ENCODE data around the gene ICOS.
"Not testable (repeated sequence)": the region's sequence is repeated elsewhere in the genome, so short reads cannot be mapped to it uniquely, and the experiment has no call there.

ICOS gene

DNA sequence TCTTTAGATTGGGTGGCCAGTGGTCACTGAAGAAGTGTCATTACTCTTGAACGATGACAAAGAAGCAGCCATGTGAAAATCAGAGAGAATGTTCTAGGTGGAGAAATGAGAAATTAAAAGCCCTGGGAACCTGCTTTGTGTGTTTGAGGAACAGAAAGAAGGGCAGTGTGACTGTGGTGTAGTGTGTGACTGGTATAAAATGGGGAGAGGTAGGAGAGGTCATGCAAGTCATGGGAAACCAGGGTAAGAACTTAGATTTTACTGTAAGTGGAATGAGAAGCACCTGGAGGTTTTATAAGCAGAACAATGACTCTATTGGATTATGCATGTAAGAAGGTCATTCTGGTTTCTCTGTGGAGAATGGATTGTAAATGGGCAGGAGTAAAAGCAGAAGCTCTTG lies 12.2 kb downstream of the ICOS start:
- no peak for TF ChIP-seq CTCF (conservative IDR thresholded peaks at IDR 0.05; ENCODE audit: low read depth, low read length)
- no peak overlapping the region for H3K4me3 ChIP-seq (ENCODE audit: low read length)
- no peak for DNase-seq (ENCODE audit: low read depth)

DNA sequence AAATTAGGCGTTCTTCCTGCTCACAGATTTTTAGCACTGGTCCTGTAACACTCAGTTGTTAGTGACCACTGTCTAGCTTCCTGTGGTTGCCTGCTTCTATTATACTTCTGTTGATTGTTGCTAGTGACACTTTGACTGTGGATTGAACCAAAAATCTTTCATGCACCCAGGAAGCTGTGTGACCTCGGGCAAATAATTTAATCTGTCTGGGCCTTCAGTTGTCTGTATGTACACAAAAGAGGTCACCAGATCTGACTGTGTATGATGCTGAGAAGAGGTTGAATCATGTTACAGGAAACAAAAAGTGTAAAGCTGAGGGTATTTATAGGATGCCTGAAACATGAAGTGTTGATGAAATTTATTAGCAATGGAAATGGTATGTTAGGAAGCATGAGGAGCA lies 12.7 kb downstream of the ICOS start:
- no peak overlapping the region for H3K4me3 ChIP-seq (ENCODE audit: low read length)
- DNase-seq (ENCODE audit: low read depth): peak; percentile 22
- TF ChIP-seq CTCF (conservative IDR thresholded peaks at IDR 0.05; ENCODE audit: low read depth, low read length): no peak

- no peak for DNase-seq (ENCODE audit: low read depth)
- no peak for TF ChIP-seq CTCF (conservative IDR thresholded peaks at IDR 0.05; ENCODE audit: low read depth, low read length)
- H3K4me3 ChIP-seq (ENCODE audit: low read length): no peak overlapping the region
Measured at GRCh38 chr2:203951366-203951902, 14.9 kb downstream of the ICOS start.

GRCh38 chr2:203959265-203959664 lies 22.7 kb downstream of the ICOS start:
- H3K4me3 ChIP-seq (ENCODE audit: low read length): no peak overlapping the region
- TF ChIP-seq CTCF (conservative IDR thresholded peaks at IDR 0.05; ENCODE audit: low read depth, low read length): no peak
- DNase-seq (ENCODE audit: low read depth): no peak

DNA sequence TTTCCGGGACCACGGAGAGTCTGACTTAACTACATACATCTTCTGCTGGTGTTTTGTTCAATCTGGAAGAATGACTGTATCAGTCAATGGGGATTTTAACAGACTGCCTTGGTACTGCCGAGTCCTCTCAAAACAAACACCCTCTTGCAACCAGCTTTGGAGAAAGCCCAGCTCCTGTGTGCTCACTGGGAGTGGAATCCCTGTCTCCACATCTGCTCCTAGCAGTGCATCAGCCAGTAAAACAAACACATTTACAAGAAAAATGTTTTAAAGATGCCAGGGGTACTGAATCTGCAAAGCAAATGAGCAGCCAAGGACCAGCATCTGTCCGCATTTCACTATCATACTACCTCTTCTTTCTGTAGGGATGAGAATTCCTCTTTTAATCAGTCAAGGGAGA lies 23.1 kb downstream of the ICOS start:
- no peak for DNase-seq (ENCODE audit: low read depth)
- TF ChIP-seq CTCF (conservative IDR thresholded peaks at IDR 0.05; ENCODE audit: low read depth, low read length): no peak
- no peak overlapping the region for H3K4me3 ChIP-seq (ENCODE audit: low read length)

DNA sequence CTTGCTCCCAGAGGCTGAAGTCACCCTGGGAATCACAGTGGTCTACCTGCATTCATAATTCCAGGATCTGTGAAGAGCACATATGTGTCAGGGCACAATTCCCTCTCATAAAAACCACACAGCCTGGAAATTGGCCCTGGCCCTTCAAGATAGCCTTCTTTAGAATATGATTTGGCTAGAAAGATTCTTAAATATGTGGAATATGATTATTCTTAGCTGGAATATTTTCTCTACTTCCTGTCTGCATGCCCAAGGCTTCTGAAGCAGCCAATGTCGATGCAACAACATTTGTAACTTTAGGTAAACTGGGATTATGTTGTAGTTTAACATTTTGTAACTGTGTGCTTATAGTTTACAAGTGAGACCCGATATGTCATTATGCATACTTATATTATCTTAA lies 24.2 kb downstream of the ICOS start:
- no peak overlapping the region for H3K4me3 ChIP-seq (ENCODE audit: low read length)
- DNase-seq (ENCODE audit: low read depth): no peak
- TF ChIP-seq CTCF (conservative IDR thresholded peaks at IDR 0.05; ENCODE audit: low read depth, low read length): no peak

DNA sequence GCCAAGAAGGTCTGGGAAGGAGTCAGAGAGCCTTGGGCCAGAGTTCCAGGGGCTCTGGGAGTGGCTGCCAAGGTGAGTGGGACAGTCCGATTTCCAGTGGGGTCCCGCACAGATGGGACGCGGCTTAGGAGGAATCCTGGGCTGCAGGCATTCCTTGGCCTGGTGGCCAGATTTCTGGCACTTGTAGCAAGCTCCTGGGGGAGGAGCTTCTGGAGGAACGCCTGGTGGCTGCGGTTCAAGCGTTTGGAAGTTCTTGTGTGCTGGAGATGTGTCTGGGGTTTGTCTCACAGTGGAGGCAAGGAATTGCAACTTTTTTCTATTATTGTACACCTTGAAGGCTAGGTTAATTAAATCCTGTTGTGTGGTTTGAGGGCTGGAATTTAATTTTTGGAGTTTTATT lies 28.6 kb downstream of the ICOS start:
- DNase-seq (ENCODE audit: low read depth); H3K4me3 ChIP-seq (ENCODE audit: low read length): not testable (repeated sequence)

- H3K4me3 ChIP-seq (ENCODE audit: low read length): no peak overlapping the region
- TF ChIP-seq CTCF (conservative IDR thresholded peaks at IDR 0.05; ENCODE audit: low read depth, low read length): no peak
- no peak for DNase-seq (ENCODE audit: low read depth)
Measured at GRCh38 chr2:203971251-203971650, 34.7 kb downstream of the ICOS start.
